ENCODE results near the gene AUH. TPM values are rescaled to one million over a fixed set of nuclear protein-coding genes. Genes with fewer than 3 reads are reported as not detected.
"Not testable (repeated sequence)": the region's sequence is repeated elsewhere in the genome, so short reads cannot be mapped to it uniquely, and the experiment has no call there.

The AUH gene
- total RNA-seq, 2 donors from 2014 or later = 71.5 to 85.8 TPM

- peak overlapping the region; percentile 94 for H3K27ac Mint-ChIP-seq
- H3K4me3 Mint-ChIP-seq = peak overlapping the region; percentile 62 to 63
- peaks cover 25 to 44% of the 10 kb centered on the region in 2 donors for H3K36me3 Mint-ChIP-seq (ENCODE audit: insufficient read depth in 2 of 2)
Measured at GRCh38 chr9:91206806-91207205, 154.9 kb downstream of the AUH start.

GRCh38 chr9:91202736-91203283, 158.9 kb downstream of the AUH start:
- Mint-ChIP-seq H3K27ac (peak overlapping the region; percentile 65), H3K4me1 (ENCODE audit: low read depth) (peaks cover 83% of the 10 kb centered on the region), H3K36me3 (ENCODE audit: insufficient read depth in 2 of 2) (peaks cover 37 to 64% of the 10 kb centered on the region in 2 donors), H3K4me3 (no peak overlapping the region), H3K27me3 (ENCODE audit: low read depth) (no peaks in the 10 kb centered on the region), H3K9me3 (peaks cover 17 to 28% of the 10 kb centered on the region in 2 donors)
- no peak for ATAC-seq (replicated peaks in 1 of 2)
- DNase-seq = no peak

More at GRCh38 chr9:91206806-91207205, 154.9 kb downstream of the AUH start:
- ATAC-seq (replicated peaks in 1 of 2) = no peak
- Mint-ChIP-seq H3K4me1 (ENCODE audit: low read depth) (peaks cover 81% of the 10 kb centered on the region), H3K9me3 (peaks cover 7 to 18% of the 10 kb centered on the region in 2 donors), H3K27me3 (ENCODE audit: low read depth) (no peaks in the 10 kb centered on the region)
- DNase-seq = no peak

- no peaks in the 10 kb centered on the region for H3K27me3 Mint-ChIP-seq (ENCODE audit: low read depth)
- H3K4me3 Mint-ChIP-seq = peak overlapping the region in 1 of 2 donors; percentile 50
- ATAC-seq (replicated peaks in 1 of 2) = peak; percentile 54 to 62
- H3K9me3 Mint-ChIP-seq = peaks cover 17 to 28% of the 10 kb centered on the region in 2 donors
- H3K36me3 Mint-ChIP-seq (ENCODE audit: insufficient read depth in 2 of 2) = peaks cover 35 to 56% of the 10 kb centered on the region in 2 donors
- peak overlapping the region; percentile 90 for H3K27ac Mint-ChIP-seq
- H3K4me1 Mint-ChIP-seq (ENCODE audit: low read depth) = peaks cover 83% of the 10 kb centered on the region
- DNase-seq = no peak
Measured at GRCh38 chr9:91200692-91201336, 160.9 kb downstream of the AUH start.

GRCh38 chr9:91199739-91200497, 161.8 kb downstream of the AUH start:
- Mint-ChIP-seq H3K4me1 (ENCODE audit: low read depth) (peaks cover 83% of the 10 kb centered on the region), H3K27me3 (ENCODE audit: low read depth) (no peaks in the 10 kb centered on the region), H3K36me3 (ENCODE audit: insufficient read depth in 2 of 2) (peaks cover 34 to 51% of the 10 kb centered on the region in 2 donors), H3K4me3 (peak overlapping the region; percentile 13 to 50), H3K9me3 (peaks cover 19 to 26% of the 10 kb centered on the region in 2 donors), H3K27ac (peak overlapping the region; percentile 90)
- no peak for ATAC-seq (replicated peaks in 1 of 2)
- DNase-seq = no peak

- DNase-seq; H3K4me3 Mint-ChIP-seq; ATAC-seq (replicated peaks in 1 of 2); H3K27me3 Mint-ChIP-seq (ENCODE audit: low read depth): not testable (repeated sequence)
- Mint-ChIP-seq H3K27ac (peak overlapping the region; percentile 83), H3K9me3 (peaks cover 19% of the 10 kb centered on the region in 2 donors), H3K4me1 (ENCODE audit: low read depth) (peaks cover 86% of the 10 kb centered on the region), H3K36me3 (ENCODE audit: insufficient read depth in 2 of 2) (peaks cover 31 to 49% of the 10 kb centered on the region in 2 donors)
Measured at GRCh38 chr9:91198881-91199280, 162.8 kb downstream of the AUH start.

- no peaks in the 10 kb centered on the region for H3K27me3 Mint-ChIP-seq (ENCODE audit: low read depth)
- peak overlapping the region in 1 of 2 donors; percentile 43 for H3K4me3 Mint-ChIP-seq
- DNase-seq = no peak
- H3K27ac Mint-ChIP-seq = peak overlapping the region; percentile 83
- H3K36me3 Mint-ChIP-seq (ENCODE audit: insufficient read depth in 2 of 2) = peaks cover 30 to 47% of the 10 kb centered on the region in 2 donors
- peaks cover 90% of the 10 kb centered on the region for H3K4me1 Mint-ChIP-seq (ENCODE audit: low read depth)
- H3K9me3 Mint-ChIP-seq = peaks cover 18 to 19% of the 10 kb centered on the region in 2 donors
- ATAC-seq (replicated peaks in 1 of 2) = no peak
Measured at GRCh38 chr9:91198405-91198804, 163.3 kb downstream of the AUH start.

DNA sequence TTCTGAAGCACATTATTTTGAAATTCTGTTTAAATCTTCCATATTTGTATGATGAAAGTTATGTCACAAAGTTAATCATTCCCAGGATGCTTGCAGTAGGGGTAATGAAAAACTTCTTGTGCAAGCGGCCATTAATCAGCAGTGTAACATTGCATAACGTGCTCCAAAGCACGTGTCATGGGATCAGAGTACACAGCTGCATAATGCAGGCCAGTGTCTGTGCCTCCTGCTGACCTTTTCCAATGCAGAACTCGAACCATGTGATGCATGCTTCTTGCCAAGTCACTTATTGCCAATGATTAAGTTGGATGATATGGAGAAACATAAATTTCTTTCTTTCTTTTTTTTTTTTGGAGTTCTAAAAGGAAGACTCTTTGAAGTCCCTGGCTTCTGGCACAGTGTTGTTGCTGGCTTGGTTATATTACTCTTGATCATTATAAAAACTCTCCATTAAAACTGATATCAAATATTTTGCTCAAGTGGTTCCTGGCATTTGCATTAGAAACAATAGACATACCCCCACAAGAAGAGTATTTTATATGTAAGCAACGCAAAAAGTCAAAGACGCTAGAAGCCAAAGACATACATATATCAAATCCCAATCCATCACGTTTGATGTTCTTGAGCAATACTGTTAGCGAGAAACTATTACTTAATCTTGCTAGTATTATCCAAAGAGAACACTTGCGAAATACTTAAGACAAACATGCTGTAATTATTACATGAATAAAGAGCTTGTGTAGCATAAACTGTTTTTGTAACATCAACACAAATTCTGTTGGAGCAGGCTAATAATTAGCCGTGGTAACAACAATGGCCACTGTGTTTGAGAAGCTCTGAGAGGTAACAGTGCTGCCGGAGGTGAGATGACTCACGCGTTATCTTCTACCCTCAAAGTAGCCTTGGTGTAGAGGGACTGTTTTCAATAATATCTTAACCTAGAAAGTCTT, 164.2 kb downstream of the AUH start:
- Mint-ChIP-seq H3K36me3 (ENCODE audit: insufficient read depth in 2 of 2) (peaks cover 26 to 39% of the 10 kb centered on the region in 2 donors), H3K27me3 (ENCODE audit: low read depth) (no peaks in the 10 kb centered on the region), H3K4me3 (peak overlapping the region in 1 of 2 donors; percentile 39), H3K9me3 (peaks cover 15% of the 10 kb centered on the region in 2 donors), H3K27ac (peak overlapping the region; percentile 33), H3K4me1 (ENCODE audit: low read depth) (peaks cover 99% of the 10 kb centered on the region)
- DNase-seq = no peak
- ATAC-seq (replicated peaks in 1 of 2) = no peak

- peaks cover 100% of the 10 kb centered on the region for H3K4me1 Mint-ChIP-seq (ENCODE audit: low read depth)
- DNase-seq (no peak), ATAC-seq (replicated peaks in 1 of 2) (no peak)
- peaks cover 7 to 13% of the 10 kb centered on the region in 2 donors for H3K9me3 Mint-ChIP-seq
- H3K36me3 Mint-ChIP-seq (ENCODE audit: insufficient read depth in 2 of 2) = peaks cover 17 to 27% of the 10 kb centered on the region in 2 donors
- H3K27ac Mint-ChIP-seq = peak overlapping the region; percentile 50
- H3K4me3 Mint-ChIP-seq = peak overlapping the region in 1 of 2 donors; percentile 34
- no peaks in the 10 kb centered on the region for H3K27me3 Mint-ChIP-seq (ENCODE audit: low read depth)
Measured at GRCh38 chr9:91196103-91196950, 165.4 kb downstream of the AUH start.

- ATAC-seq (replicated peaks in 1 of 2) (no peak), DNase-seq (no peak)
- H3K27ac Mint-ChIP-seq = peak overlapping the region; percentile 99
- H3K4me3 Mint-ChIP-seq = peak overlapping the region; percentile 78 to 87
- H3K4me1 Mint-ChIP-seq (ENCODE audit: low read depth) = peaks cover 100% of the 10 kb centered on the region
- H3K9me3 Mint-ChIP-seq = peaks cover 4 to 7% of the 10 kb centered on the region in 2 donors
- H3K27me3 Mint-ChIP-seq (ENCODE audit: low read depth) = no peaks in the 10 kb centered on the region
- H3K36me3 Mint-ChIP-seq (ENCODE audit: insufficient read depth in 2 of 2) = peaks cover 12 to 19% of the 10 kb centered on the region in 2 donors
Measured at GRCh38 chr9:91195372-91196012, 166.2 kb downstream of the AUH start.

DNA sequence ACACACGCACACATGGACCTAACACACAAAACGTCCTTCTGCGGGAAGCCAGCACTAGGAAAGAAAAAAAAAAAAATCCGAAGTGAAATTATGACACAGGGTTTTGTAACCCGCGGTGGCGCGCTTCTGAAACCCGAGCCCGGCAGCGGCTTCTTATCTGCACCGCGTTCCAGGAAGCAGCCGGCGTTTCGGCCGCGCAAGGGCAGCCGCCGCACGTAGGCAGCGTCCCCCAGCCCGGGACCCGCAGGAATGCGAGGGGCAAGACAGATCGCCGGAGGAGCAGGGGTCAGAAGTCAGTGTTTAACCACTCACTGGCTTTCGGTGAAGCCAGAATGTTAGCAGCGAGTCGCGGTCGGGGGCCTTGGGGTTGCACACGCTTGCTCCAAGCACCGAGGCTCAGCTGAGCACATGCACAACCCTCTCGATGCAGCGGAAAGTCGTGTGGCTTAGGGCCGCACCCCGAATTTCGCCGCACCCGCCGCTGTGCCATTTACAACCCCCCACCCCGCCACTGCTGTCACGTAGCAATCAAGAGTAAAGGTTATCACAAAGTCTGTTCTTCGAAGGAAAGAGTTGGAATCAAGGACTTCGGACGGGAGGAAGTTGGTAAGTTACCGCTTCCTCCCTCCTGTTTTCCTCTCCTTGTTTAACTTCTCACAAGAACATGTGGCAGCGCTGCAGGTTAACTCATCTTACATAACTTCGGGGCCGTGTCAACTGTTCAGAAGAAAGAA, 167.9 kb downstream of the AUH start:
- peaks cover 92% of the 10 kb centered on the region for H3K4me1 Mint-ChIP-seq (ENCODE audit: low read depth)

More for the DNA sequence above, 167.9 kb downstream of the AUH start:
- Mint-ChIP-seq H3K4me3 (peak overlapping the region; percentile 78 to 87), H3K27ac (peak overlapping the region; percentile 99), H3K36me3 (ENCODE audit: insufficient read depth in 2 of 2) (peaks cover 9 to 10% of the 10 kb centered on the region in 2 donors), H3K9me3 (peaks cover 1 to 11% of the 10 kb centered on the region in 2 donors), H3K27me3 (ENCODE audit: low read depth) (no peaks in the 10 kb centered on the region)
- ATAC-seq (replicated peaks in 1 of 2) (peak; percentile 63 to 71), DNase-seq (peak; percentile 92 to 94)
